HG03378 (cell line): ENCODE results near the gene PLD5.
A peak's percentile ranks its signal among the peaks of the same experiment; 100 is the strongest.
"Not testable (repeated sequence)": the region's sequence is repeated elsewhere in the genome, so short reads cannot be mapped to it uniquely, and the experiment has no call there.

ENCODE experiments used
- ATAC-seq: cut with Tn5 transposase; IDR thresholded peaks from one replicate; pipeline ENCODE4 v1.9.1; 2021; ENCODE audit warnings: mild to moderate bottlenecking, moderate library complexity; ENCODE audit not compliant: unreplicated experiment

Gene PLD5

DNA sequence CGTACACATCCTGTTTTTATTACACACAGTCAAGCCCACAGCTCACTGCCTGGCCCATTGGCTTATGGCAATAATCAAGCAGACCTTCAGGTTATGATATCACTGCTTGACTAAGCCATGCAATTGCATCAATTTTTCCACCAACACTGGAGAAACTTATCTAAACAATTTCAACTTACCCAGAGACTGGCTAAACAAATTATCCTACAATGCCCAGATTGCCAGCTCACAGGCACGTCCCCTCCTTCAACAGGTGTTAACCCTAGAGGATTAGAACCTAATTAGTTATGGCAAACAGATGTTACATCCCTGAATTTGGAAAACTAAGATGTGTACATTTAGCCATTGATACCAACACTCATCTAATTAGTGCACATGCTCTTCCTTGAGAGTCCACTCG is 310.0 kb downstream of the PLD5 start:
- ATAC-seq: not testable (repeated sequence)

DNA sequence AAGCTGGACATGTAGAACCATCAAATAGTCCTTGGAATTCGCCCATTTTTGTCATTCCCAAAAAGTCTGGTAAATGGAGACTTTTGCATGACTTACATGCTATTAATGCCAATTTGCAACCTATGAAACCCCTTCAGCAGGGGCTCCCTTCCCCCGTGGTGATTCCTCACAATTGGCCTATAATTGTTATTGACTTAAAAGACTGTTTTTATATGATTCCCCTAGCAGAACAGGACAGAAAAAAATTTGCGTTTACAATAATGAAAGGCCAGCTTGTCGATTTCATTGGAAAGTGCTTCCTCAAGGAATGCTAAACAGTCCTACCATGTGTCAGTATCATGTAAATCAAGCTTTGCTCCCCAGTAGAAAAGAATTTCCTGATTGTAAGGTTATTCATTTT is 311.5 kb downstream of the PLD5 start:
- ATAC-seq: not testable (repeated sequence)

DNA sequence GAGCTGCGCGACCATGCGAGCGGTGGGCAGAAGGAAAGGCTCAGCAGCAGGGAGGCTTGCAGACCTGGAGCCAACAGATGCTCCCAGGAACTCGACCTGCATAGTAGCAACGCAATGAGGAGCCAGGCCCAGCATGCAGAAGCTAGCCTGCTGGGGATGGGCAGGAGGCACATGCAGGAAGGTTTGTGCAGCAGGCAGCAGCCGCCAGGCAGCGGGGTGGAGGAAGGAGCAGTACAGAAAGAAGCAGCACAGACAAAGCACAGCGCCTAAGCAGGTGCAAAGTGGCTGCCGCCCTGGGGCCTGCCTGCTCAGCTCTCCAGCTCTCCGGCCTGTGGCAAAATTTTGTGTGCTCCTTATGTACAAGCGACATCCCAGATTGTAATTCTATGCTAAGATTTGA is 312.1 kb downstream of the PLD5 start:
- no peak for ATAC-seq

DNA sequence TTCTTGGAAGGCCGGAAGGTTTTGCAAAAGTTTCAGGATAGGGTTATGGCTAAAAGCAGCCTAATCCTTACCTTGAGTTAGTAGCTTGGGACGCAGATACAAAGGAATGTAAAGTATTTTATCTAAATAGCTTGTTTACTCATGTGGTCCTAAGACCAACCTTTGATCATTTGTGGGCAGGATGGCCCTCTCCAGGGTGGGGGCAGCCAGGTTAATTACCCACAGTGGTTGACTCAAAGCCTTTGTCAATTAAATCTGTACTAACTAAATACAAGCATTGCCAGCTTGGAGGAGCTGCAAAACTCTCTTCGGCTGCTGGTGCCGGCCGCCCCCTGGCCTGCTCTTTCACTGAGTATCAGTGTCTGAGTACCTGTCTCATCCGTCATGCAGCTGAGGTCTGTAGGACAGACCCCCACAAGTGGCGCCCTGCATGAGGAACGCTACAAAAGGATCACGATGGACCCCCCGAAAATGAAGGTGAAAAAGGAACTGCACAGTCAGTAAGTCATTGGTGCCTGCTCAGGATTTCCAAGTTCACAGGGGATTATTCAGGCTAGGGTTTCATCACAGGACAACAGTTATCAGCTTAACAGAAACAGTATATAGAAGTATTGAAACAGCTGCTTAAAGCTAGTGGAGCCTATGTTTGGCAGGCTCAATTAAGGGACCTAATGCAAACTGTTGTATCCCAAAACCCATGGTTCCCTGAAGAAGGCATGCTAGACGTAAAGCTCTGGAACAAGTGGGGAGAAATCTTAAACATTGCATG is 313.1 kb downstream of the PLD5 start:
- no peak for ATAC-seq

DNA sequence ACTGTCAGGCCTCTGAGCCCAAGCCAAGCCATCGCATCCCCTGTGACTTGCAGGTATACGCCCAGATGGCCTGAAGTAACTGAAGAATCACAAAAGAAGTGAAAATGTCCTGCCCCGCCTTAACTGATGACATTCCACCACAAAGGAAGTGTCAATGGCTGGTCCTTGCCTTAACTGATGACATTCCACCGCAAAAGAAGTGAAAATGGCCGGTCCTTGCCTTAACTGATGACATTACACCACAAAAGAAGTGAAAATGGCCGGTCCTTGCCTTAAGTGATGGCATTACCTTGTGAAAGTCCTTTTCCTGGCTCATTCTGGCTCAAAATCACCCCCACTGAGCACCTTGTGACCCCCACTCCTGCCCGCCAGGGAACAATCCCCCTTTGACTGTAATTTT is 314.2 kb downstream of the PLD5 start:
- ATAC-seq: not testable (repeated sequence)

DNA sequence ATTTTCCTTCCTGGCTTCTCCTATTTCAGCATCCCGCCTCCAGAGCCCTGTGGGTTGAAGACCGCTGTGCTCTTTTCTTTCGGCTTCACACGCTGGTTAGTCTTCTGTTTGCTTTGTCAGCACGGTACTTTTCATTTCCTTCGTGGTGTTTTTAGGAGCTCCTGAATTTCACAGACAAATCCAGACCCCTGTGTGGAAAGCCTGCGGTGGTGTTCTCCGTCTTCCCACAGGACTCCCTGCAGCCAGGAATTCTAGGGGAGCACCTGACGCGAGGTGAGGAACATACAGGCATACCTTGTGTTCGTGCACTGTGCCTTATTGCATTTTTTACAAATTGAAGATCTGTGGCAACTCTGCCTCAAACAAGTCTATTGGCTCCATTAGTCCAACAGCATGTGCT is 315.4 kb downstream of the PLD5 start:
- no peak for ATAC-seq

DNA sequence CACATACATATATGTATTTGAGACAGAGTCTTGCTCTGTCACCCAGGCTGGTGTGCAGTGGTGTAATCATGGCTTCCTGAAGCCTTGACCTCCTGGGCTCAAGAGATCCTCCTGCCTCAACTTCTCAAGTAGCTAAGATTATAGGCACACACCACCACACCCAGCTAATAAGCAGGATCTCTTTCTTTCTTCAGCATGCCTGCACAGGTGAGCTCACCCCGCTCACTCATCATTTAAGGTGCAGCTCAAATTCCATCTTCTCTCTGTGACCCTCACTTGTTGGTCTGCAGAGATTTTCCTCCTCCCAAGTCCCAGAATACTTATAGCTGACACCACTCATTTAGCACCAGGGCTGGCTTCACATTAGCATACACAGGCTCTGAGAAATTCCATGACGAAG is 316.5 kb downstream of the PLD5 start:
- no peak for ATAC-seq

DNA sequence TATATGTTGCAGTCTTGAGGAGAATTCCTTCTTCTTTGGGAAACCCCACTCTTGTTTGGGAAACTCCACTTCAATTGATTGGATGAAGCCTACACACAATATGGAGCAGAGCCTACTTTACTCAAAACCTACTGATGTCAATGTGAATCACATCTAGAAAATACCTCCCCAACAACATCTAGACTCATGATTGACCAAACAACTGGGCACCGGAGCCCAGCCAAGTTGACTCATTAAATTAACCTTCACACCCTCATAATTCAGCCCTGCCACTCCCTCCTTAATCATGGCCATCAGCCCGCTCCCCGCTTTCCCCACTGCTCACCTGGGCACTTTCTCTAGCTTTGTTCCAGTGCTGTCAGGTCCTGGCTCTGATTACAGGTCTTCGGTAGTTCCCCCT is 317.5 kb downstream of the PLD5 start:
- ATAC-seq: no peak

DNA sequence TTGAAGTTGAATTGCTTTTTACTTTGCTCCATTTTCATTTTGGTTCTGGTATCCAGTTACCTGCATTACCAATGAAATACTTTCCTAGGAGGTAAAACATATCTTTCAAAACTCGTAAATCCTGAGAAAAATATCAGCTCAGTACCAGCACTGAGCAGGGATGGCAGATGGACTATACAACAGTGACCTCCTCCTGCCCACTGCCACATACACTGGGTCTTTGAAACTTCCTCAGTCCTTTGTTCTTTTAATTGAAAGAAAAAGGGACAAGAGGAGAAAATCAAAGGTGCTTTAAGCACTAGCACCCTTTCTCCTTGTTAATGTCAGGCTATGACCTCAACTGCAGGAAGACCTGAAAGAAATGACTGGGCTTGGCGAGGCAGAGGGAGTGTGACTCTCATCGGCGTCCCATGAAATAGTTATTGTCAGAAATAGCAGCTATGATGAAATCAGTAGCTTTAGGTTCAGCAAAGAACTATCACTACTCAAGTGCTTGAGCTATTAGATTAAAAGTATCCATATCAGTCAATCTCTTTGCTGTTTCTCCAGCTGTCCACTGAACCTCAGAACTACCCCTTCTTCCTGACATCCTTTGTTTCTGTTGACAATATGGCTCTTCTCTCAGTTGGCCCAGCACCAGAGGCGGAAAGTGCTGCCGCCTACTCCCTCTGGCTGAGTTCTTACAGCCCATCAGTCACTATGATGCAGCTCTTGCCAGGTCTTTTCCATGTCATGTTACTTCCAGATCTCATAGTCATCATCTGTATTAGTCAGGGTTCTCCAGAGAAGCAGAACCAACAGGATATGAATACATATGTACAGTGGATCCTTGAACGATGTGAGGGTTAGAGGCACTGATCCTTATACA is 318.6 kb downstream of the PLD5 start:
- no peak for ATAC-seq

DNA sequence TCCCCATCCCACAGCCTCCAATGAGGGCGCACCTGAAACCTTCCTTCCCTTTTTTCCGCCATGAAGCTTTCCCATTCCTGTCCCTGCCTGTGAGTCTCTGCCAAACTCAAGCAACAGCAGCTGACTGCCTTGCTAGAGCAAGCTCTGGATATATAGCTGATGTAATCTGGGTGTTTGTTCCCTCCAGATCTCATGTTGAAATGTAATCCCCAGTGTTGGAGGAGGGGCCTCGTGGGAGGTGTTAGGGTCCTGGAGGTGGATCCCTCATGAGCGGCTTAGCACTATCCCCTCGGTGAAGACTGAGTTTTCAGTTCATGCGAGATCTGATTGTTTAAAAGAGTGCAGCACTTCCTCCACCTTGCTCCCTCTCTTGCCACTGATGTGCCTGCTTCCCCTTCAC is 321.2 kb downstream of the PLD5 start:
- ATAC-seq: no peak

DNA sequence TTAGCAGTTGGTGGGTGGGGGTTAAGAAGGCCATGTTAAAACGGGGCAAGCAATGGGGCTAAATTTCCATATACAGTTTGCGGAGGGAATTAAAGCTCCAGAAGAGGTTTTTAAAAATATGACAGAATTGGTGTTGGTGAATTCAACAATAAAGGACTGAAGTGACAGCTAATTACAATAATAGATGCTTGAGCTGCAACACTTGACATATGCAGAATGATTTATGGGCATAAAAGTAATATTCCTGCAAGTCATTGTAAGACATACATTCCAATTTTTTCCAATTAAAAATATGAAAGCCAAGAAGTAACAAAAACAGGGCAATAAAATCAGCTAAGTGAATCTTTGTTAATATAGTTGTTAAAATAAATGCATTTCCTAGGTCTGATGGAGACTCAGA is 323.4 kb downstream of the PLD5 start:
- ATAC-seq: no peak

DNA sequence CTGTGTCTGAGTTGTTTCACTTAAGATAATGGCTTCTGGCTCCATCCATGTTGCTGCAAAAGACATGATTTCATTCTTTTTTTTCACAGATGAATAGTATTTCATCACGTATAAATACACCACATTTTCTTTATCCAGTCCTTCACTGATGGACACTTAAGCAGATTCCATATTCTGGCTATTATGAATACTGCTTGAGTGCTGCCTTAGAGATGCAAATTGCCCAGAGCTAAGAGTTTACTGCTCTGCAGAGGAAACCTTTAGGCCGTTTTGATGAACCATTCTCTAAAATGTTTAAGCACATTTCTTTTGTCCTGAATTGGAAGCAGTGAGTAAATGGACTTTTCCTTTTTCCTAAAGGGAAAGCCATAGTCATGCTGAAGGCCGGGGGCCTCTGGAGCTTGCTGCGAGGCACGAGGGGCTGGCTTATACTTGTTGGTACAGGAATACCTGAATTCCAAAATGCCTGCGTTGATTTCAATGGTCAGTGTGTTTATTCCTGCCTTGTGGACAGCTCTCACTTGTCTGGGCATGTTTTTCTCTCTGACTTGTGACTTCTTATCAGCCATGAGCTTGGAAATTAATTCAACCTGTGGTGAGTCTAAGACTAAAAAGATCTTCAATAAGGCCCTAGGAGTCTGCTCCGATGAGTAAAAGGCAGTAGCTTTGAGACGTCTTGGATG is 324.6 kb downstream of the PLD5 start:
- no peak for ATAC-seq

DNA sequence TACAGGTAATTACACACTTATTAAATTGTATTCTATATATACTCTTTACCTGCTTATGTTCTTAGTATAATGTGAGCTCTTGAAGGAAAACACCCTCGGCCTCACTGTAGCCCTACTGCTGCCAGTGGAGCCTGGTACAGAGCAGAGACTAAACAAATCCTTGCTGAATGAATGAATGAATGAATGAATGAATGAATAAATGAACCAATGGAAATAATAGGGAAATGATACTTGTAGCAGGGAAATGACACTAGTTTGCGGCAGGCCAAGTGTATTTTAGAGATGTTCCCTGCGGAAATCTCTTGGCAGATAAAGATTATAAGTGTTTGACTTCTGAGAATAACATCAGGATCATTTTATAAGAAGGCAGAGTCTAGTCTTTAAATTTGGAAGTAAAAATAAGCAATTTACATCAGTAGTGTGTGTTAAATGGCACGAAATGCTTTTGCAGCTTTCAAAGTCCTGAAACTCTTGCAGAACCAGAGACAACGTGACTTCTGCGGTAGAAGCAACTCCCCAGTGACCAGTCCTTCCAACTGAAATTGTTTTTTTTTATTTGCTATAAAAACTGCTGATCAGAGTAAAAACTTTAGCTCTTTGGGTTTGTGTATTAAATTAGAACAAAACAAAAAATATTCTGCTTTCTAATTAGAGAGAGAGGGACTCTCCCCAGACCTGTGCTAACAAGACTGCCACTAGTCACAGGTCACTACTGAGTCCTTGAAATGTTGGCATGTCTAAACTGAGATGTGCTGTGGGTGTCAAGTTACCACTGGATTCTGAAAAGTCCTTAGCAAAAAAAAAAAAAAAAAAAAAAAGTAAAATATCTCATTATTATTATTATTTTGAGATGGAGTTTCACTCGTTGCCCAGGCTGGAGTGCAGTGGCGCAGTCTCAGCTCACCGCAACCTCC is 326.3 kb downstream of the PLD5 start:
- ATAC-seq: no peak

DNA sequence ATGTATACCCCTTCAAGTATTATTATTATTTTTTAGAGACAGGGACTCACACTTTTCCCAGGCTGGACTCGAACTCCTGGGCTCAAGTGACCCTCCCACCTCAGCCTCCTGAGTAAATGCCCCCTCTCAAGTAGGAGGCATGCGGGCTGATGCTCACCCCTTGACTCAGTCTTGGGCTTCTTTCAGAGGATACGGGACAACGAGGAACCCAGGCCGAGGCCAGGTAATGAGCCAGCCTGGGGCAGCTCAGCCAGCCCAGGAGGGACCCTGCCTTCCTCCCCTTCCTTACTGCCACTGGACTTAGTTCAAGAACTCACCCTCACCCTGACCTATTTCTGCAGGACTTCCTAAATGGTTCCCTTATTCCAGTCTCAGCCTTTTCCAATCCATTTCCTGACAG is 327.6 kb downstream of the PLD5 start:
- no peak for ATAC-seq

DNA sequence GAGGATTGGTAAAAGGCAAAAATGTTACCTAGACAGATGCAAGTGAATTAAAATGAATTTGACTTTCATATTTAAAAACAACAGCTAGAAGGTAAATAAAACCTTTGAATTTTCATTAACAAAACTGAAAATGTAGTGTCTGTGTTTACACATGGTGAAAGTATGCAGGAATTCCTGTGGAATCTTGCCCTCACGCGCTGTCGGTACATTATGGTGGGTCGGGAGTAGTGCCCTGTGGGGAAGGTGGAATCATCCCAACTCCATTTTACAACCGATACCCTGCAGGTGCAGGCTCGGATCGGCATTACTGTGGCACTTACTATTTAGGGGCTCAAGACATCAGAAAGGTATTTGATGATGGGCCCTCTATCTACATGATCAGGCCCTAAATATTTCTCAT is 328.4 kb downstream of the PLD5 start:
- ATAC-seq: no peak

DNA sequence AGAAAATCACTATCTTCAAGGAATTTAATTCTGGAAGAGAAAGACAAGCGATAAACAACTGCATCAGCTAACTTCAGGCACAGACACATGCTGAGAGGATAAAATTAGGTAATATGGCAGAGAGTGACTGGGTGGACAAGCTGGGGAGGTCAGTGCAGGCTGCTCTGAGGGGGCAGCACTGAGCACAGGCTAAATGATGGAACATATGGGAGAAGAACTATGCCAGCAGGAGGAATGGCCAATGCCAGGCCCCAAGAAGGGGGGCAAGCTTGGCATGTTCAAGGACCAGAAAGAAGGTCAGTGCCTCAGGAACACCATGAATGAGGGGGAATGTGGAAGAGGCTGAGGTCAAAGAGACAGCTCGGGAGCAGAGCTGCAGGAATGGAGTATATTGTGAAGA is 334.9 kb downstream of the PLD5 start:
- no peak for ATAC-seq

DNA sequence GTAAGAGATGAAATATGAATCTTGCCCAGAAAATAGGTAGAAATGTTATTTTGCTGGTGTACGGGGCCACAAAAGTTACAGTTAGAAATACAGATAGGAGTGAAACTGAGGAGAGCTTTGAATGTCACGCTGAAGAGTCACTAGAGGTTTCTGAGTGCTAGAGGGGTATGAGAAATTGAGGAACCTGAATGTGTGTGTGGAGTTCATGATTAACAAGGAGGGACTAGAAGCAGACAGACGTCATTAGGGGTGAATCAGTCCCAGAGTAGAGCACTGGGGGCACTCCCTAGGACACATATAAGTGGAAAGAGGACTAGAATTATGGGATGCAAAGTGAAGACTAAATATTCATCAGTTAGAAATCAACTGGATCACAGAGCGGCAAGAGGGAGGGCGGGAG is 336.7 kb downstream of the PLD5 start:
- ATAC-seq: peak; percentile 83

DNA sequence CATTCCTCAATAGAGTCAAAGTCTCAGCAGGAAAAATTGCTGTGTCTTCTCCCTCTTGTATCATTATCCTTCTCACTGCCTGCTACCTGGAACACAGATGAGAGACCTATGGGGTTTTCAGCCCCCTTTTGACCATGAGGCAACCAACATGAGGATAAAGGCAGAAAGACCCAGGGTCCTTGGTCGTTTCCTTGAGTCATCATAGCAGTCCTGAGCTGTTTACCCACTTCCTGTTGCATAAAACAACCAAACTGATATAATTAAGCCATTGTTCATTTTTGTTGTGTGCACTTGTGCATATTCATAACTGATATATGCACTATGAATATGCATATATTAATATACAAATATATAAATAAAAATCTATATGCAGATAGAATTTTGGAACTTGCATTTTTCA is 337.3 kb downstream of the PLD5 start:
- ATAC-seq: no peak

DNA sequence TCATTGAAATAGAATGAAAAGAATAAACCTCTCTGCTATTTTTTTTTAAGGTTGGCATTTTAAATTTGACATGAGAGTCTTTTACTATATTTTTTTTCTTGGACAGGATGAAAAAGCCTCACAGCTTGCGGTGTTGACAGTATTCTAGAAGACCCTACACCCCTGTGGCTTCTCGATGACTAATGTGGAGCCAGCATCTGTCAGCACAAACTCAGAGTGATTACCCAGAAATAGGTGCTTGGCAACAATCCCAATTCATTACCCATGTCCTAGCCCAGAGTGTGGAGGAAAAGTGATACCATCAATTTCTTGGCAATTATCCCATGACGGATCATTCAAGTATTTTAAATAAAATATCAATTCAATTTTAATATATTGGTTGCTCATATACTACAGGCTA is 338.8 kb downstream of the PLD5 start:
- no peak for ATAC-seq

DNA sequence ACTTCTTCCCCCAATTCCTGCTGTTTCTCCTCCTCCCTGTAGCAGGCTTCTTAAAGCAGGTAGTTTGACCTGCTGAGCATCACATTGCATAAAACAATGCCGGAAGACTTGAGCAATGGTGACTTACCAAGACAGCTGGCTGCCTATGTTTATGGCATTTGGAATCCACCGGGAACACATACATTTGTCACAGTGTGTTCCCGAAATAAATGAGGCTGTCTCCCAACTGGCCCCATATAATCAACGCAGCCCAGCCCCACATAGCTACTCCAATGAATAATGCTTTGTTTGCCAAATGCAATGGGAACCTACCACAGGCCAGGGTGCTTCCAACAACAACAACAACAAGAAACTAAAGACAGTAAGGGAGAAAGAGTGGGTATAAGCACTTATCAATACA is 339.5 kb downstream of the PLD5 start:
- ATAC-seq: no peak

DNA sequence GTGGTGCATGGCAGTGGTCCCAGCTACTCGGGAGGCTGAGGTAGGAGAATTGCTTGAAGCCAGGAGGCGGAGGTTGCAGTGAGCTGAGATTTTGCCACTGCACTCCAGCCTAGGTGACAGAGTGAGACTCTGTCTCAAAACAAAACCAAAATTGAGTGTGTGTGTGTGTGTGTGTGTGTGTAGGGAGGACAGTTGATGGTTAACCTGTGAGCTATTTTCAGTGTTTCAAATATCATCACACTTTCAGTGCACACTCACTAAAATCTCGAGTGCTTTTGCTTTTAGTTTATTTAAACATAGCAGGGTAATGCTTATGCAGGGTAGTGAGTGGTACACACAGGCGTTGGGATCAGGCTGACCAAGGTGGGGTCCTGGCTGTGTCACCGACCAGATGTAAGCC is 344.7 kb downstream of the PLD5 start:
- peak; percentile 87 for ATAC-seq
